ENCODE results near the gene CHD1. TPM values are rescaled to one million over a fixed set of nuclear protein-coding genes. Genes with fewer than 3 reads are reported as not detected.
A peak's percentile ranks its signal among the peaks of the same experiment; 100 is the strongest.

The CHD1 gene
- total RNA-seq, 1 experiment from 2014 or later = 52.5 TPM

DNA sequence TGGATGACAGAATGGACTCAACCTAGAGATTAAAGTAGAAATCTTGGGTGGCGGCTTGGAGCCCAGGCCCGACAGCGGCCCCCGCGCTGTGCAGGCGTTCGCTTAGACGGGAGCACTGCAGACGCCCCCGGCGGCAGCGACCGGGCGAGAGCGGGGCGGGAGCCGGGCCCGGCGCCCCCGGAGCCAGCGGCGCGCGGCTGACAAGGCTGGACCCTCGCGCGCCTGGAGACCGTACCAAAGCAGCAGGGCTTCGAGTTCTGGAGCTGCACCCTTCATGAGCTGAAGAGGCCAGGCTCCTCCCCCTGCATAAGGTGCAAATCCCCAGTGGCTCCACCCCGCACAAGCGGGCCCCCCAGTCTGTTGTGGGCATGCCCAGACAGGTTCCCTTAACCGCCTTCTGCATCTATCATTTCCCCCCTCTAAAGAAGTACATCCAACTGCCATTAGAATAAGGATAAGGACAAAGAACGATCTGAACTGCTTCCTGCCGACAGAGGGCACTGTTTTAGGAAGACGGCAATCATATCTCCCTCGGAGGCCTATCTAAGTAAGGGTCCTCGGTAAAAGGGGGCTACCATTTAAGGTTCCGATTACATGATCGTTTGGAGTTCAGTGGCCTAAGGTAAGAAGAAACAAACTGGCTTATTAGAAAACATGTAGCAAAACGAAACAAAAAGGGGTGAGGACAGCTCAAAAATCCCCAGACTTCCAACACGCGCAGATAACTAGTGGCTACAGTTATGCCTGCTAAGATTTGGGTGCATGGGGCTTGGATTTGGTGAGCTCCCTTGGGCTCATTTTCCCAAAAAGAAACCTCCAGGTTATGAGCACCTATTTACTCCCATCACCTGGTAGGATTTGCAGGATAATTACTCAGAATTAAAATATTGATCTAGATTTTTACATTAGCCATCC lies 89.1 kb downstream of the CHD1 start:
- Histone ChIP-seq H3K36me3 (ENCODE audit: control insufficient read depth, insufficient read depth, low read length) (no peaks in the 10 kb centered on the region), H3K9me3 (peaks cover 9% of the 10 kb centered on the region), H3K4me3 (ENCODE audit: low read depth, low read length) (peak overlapping the region; percentile 15), H3K27me3 (replicated peaks; ENCODE audit: control insufficient read depth, insufficient read depth, low read length) (no peaks in the 10 kb centered on the region), H3K4me1 (no peaks in the 10 kb centered on the region)
- peak overlapping the region; percentile 65 for H3K4me3 Mint-ChIP-seq (ENCODE audit: unreplicated experiment)
- DNase-seq = peak in 1 of 2 experiments; percentile 13
- no peaks in the 10 kb centered on the region for H3K27me3 Mint-ChIP-seq (ENCODE audit: insufficient read depth, unreplicated experiment)
- no peaks in the 10 kb centered on the region for H3K9me3 Mint-ChIP-seq (ENCODE audit: unreplicated experiment)
- no peaks in the 10 kb centered on the region for H3K36me3 Mint-ChIP-seq (ENCODE audit: insufficient read depth, unreplicated experiment)
- ChIA-PET POLR2A (no interaction called here), CTCF (no interaction called here)
- intact Hi-C loops (cut with micrococcal nuclease; ENCODE audit: unreplicated experiment) = no loop called here
- no peaks in the 10 kb centered on the region for H3K4me1 Mint-ChIP-seq (ENCODE audit: low read depth, unreplicated experiment)
- TF ChIP-seq, protein P1, sequence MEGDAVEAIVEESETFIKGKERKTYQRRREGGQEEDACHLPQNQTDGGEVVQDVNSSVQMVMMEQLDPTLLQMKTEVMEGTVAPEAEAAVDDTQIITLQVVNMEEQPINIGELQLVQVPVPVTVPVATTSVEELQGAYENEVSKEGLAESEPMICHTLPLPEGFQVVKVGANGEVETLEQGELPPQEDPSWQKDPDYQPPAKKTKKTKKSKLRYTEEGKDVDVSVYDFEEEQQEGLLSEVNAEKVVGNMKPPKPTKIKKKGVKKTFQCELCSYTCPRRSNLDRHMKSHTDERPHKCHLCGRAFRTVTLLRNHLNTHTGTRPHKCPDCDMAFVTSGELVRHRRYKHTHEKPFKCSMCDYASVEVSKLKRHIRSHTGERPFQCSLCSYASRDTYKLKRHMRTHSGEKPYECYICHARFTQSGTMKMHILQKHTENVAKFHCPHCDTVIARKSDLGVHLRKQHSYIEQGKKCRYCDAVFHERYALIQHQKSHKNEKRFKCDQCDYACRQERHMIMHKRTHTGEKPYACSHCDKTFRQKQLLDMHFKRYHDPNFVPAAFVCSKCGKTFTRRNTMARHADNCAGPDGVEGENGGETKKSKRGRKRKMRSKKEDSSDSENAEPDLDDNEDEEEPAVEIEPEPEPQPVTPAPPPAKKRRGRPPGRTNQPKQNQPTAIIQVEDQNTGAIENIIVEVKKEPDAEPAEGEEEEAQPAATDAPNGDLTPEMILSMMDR (IDR thresholded peaks at IDR 0.05; ENCODE audit: insufficient read depth in 1 of 2, low read depth in 1 of 2, low read length in 1 of 2, severe bottlenecking in 1 of 2, unreplicated experiment in 1 of 2) = peak; percentile 20 to 40
- no peak overlapping the region for H3K27ac Mint-ChIP-seq (ENCODE audit: unreplicated experiment)
- BruUV-seq (replicated peaks) = no TSS peak

- no peaks in the 10 kb centered on the region for H3K27me3 Mint-ChIP-seq (ENCODE audit: insufficient read depth, unreplicated experiment)
- H3K36me3 Mint-ChIP-seq (ENCODE audit: insufficient read depth, unreplicated experiment) = peaks cover 5% of the 10 kb centered on the region
- no peak overlapping the region for H3K4me3 Mint-ChIP-seq (ENCODE audit: unreplicated experiment)
- Histone ChIP-seq H3K4me3 (ENCODE audit: low read depth, low read length) (no peak overlapping the region), H3K36me3 (ENCODE audit: control insufficient read depth, insufficient read depth, low read length) (no peaks in the 10 kb centered on the region), H3K27me3 (replicated peaks; ENCODE audit: control insufficient read depth, insufficient read depth, low read length) (no peaks in the 10 kb centered on the region), H3K9me3 (no peaks in the 10 kb centered on the region), H3K4me1 (no peaks in the 10 kb centered on the region)
- TF ChIP-seq, protein P1 (IDR thresholded peaks at IDR 0.05; ENCODE audit: insufficient read depth in 1 of 2, low read depth in 1 of 2, low read length in 1 of 2, severe bottlenecking in 1 of 2, unreplicated experiment in 1 of 2) = no peak
- no peak for DNase-seq
- CTCF ChIA-PET = no interaction called here
- H3K9me3 Mint-ChIP-seq (ENCODE audit: unreplicated experiment) = no peaks in the 10 kb centered on the region
- POLR2A ChIA-PET = no interaction called here
- H3K4me1 Mint-ChIP-seq (ENCODE audit: low read depth, unreplicated experiment) = no peaks in the 10 kb centered on the region
- intact Hi-C loops (cut with micrococcal nuclease; ENCODE audit: unreplicated experiment) = no loop called here
- H3K27ac Mint-ChIP-seq (ENCODE audit: unreplicated experiment) = no peak overlapping the region
- no TSS peak for BruUV-seq (replicated peaks)
Observed at GRCh38 chr5:98836175-98836574, 92.6 kb downstream of the CHD1 start.

DNA sequence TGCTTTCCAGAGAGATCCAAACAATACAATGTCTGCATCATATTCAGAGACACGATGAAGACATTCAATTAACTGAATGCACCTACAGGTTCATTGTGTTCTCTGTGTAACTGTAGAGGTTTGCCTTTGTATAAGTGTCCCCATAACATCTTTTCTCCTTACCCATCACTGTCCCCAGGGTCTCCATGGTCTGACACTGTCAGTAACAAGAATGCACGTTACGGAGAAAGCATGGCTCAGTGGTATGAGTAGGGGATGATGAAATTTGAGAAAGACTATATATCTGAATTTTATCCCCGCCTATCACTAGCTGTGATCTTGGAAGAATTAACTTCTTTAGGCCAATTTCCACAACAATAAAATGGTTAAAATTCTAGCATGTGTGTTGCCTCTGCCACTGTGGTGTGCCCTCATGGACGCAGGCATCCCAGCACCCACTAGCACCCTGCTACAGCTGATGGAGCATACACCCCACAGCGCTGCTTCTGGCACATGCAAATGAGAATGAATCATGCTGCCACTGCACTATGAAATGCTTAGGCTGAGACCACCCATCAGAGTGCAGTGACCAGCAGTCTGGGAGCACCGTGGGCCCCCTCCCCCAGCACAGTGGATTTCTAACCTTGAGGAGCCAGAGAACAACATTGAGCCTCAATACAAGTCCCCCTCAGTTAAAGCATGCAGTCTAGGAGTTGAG lies 101.1 kb downstream of the CHD1 start:
- Mint-ChIP-seq H3K9me3 (ENCODE audit: unreplicated experiment) (no peaks in the 10 kb centered on the region), H3K4me1 (ENCODE audit: low read depth, unreplicated experiment) (no peaks in the 10 kb centered on the region), H3K36me3 (ENCODE audit: insufficient read depth, unreplicated experiment) (no peaks in the 10 kb centered on the region), H3K4me3 (ENCODE audit: unreplicated experiment) (no peak overlapping the region), H3K27me3 (ENCODE audit: insufficient read depth, unreplicated experiment) (no peaks in the 10 kb centered on the region), H3K27ac (ENCODE audit: unreplicated experiment) (no peak overlapping the region)
- TF ChIP-seq, protein P1 (IDR thresholded peaks at IDR 0.05; ENCODE audit: insufficient read depth in 1 of 2, low read depth in 1 of 2, low read length in 1 of 2, severe bottlenecking in 1 of 2, unreplicated experiment in 1 of 2) = no peak
- no TSS peak for BruUV-seq (replicated peaks)
- POLR2A ChIA-PET = no interaction called here
- CTCF ChIA-PET = no interaction called here
- DNase-seq = no peak
- intact Hi-C loops (cut with micrococcal nuclease; ENCODE audit: unreplicated experiment) = loop anchor here (1.0 to 10.0 kb wide), 3 partner anchors 59 to 1593 kb away; no protein-coding TSS in a partner anchor
- Histone ChIP-seq H3K36me3 (ENCODE audit: control insufficient read depth, insufficient read depth, low read length) (no peaks in the 10 kb centered on the region), H3K4me1 (no peaks in the 10 kb centered on the region), H3K4me3 (ENCODE audit: low read depth, low read length) (no peak overlapping the region), H3K27me3 (replicated peaks; ENCODE audit: control insufficient read depth, insufficient read depth, low read length) (no peaks in the 10 kb centered on the region), H3K9me3 (no peaks in the 10 kb centered on the region)

Data from Caco-2 (cell line).